NCI-H2196 treated with DMSO at 0.1 percent for 48 hours (cell line): Measurements from ENCODE around the gene GAK.
"Not testable (repeated sequence)": the region's sequence is repeated elsewhere in the genome, so short reads cannot be mapped to it uniquely, and the experiment has no call there.

ENCODE experiments used
- DNase-seq: peaks from one replicate; lab custom pipeline; 2025; ENCODE audit not compliant: unreplicated experiment; lab: John Stamatoyannopoulos, UW

GAK gene

GRCh38 chr4:821181-821591, 110.9 kb downstream of the GAK start:
- no peak for DNase-seq

GRCh38 chr4:820230-821172, 111.6 kb downstream of the GAK start:
- DNase-seq, result no peak

DNA sequence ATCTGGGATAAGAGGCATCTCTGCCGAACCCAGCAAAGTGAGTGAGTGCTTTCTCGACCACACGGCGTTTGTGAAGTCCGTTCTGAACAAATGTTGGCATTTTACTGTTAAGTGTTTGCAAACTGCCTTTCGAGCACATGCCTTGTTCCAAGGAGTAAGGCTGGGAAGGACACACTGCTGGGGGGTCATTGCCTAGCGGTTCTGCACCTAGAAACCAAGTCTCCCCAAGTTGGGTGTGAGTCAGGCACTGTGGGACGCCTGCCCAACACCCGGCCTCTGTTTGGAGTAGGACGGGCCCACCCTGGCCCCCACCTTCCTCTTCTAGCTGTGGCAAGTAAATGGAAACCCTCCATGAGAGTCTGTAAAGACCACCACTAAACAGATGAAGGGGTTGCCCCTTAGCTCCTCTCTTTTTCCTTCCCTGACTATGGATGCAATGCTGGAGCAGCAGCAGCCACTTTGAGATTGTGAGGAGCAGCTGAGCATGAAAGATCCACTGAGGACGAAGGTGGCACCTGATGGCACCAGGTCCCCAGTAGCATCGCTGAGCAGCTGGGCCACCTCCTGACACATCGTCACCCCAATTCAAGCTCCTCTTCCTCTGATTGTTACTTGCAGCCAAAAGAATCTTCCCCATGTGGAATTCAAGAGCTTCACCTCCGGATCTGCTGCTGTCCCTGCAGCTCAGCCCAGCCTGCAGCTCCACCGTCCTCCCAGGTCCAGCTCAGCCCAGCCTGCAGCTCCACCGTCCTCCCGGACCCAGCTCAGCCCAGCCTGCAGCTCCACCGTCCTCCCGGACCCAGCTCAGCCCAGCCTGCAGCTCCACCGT, 112.5 kb downstream of the GAK start:
- no peak for DNase-seq

DNA sequence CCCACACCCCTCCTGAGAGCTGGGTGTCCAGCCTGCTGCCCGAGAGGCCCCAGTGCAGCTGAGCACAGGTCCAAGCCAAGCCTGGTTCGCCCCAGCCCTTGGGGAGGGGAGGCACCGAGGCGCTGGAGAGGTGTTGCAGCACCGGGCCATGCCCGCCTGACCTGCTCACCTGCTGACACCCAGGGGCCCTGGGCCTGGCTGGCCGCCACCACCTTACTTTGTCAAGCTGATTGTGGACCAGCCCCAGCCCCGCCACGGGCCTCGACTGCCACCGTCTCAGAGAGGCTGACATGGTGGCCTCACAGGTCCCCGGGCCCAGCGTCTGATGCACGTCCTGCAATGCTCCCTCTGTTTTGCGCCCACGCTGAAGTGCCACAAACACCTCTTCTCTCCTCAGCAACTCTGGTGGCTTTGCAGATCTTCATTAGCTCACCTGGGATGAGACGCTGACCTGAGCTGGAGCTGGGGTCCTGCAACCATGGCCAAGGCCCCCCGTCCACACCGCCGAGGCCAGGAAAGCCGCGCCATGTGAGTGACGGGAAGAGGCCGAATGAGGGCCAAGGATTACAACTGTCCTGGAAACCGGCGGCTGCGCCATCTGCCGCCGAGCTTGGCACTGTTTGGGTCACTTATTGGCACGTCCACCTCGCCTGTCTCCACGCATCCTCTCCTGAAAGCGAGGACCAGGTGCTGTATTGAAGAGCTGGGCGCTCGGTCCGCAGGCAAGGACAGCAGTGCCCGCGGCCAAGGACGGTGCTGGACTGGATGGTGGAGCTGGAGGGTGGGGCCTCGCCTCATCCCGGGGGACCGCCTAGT, 113.8 kb downstream of the GAK start:
- no peak for DNase-seq

DNA sequence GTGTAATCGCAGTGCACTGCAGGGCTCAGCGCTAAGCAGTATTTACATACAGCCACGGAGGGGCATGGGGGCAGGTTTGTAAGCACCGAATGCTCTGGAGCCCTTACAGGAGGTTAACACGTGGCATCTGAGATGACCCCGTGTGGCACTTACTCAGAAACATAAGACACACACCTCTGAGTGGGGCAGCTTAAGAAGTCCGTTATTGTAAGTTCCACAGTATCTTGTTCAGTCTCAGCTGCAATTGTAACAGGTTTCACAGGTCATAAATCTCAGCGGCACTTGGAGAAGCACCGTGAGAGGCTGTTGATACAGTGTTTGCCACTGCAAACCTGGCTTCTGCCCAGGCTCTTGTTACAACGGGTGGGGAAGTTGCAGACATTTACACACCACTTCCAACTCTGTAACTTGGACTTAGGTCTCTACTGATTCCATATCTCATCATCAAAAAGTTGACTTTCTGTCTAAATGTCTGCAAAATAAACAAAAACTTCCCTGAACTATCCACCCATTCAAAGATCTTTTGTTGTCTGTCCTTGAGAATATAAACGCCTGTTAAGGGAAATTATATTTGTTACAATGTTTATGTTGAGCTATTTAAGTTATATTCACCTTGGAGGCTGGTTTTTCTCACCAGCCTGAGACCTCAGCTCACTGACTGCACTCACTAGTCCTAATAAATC, 116.5 kb downstream of the GAK start:
- DNase-seq, result no peak

DNA sequence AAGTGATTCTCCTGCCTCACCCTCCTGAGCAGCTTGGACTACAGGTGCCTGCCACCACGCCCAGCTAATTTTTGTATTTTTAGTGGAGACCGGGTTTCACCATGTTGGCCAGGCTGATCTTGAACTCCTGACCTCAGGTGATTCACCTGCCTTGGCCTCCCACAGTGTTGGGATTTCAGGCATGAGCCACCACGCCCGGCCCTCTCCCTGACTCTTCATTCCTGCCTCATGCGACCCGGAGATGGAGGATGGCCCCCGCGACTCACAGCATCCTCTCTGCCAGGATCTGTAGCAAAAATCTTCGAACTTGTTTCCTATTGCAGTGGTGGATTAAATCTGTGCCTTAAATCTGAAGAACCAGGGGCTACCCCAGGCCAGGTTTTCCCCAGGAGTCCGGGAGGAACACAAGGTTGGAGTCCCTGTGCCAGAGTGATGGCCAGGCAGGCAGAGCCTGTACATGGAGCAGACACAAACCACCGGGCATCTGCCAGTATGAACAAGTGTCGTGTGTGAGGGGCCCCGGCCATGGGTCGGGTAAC, 117.7 kb downstream of the GAK start:
- DNase-seq, result no peak

- DNase-seq, result no peak
Observed at GRCh38 chr4:813900-814299, 118.2 kb downstream of the GAK start.

DNA sequence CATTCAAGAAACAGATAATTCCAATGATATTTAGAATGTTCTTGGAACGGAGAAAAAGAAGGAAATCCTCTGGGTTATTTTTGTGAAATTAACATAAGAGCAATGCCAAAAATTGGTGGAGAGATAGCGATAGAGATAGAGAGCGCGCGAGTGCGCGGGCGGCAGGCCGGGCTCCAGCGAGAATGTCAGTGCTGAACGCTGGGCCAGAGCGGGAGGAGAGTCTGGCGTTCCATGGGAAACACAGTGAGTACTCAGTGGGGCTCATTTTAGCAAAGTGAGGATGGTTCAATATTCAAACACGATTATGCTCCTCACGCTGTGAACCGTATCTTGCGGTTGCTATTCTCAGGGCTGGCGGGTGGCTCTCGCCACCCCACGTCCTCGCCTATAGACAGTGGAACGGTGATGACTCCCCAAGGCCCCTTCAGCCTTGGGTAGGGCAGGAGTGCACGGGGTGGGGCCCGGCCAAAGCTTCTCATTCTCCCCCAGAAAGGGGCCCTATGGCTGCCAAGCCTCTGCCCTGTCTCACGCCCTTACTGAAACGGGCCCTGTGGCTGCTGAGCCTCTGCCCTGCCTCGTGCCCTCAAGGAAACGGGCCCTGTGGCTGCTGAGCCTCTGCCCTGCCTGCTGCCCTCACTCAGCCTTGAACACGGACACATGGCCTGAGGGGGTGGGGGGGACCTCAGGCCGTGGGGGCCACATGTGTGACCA, 123.1 kb downstream of the GAK start:
- no peak for DNase-seq

- no peak for DNase-seq
Observed at GRCh38 chr4:807792-808191, 124.3 kb downstream of the GAK start.

GRCh38 chr4:806979-807378, 125.1 kb downstream of the GAK start:
- DNase-seq, result not testable (repeated sequence)

- DNase-seq, result no peak
Observed at GRCh38 chr4:804804-805203, 127.3 kb downstream of the GAK start.

DNA sequence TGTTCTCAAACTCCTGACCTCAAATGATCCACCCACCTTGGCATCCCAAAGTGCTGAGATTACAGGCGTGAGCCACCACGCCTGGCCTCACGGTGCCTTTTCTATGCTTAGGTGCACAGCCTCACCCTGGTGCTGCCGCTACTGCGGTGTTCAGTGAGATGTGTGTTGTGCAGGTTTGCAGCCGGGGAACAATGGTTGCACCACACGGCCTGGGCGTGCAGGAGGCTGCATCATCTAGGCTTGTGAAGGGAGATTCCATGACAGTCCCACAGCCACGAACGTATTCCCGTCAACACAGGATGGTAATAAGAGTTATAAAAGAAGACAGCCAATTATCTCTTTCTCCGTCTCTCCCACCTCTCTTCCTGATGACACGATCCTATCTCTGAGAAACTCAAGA, 128.2 kb downstream of the GAK start:
- no peak for DNase-seq

- DNase-seq, result no peak
Observed at GRCh38 chr4:801436-802124, 130.5 kb downstream of the GAK start.
